ENCODE data around the gene MACROD1.

DNA sequence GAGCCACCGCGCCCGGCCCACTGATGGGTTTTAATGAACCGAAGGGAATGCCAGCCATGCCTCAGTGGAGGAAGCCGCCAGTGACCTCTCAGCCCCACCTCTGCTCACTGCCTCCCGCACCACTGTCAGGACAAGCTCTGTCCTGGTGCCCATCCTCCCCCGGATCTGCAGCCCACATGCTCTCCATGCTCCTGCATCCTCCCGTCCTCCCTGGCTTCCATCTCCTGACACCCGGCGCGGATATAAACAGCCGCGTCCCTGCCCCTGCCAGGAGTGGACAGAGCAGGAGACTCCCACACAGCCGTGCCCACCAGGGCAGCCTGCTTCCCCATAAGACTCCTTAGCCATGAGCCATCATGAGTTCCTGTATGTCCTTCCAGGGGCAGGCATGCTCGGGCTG lies 26.9 kb downstream of the MACROD1 start:
- no peak for TF ChIP-seq POLR2A (IDR thresholded peaks at IDR 0.05)
- TF ChIP-seq, protein P1, sequence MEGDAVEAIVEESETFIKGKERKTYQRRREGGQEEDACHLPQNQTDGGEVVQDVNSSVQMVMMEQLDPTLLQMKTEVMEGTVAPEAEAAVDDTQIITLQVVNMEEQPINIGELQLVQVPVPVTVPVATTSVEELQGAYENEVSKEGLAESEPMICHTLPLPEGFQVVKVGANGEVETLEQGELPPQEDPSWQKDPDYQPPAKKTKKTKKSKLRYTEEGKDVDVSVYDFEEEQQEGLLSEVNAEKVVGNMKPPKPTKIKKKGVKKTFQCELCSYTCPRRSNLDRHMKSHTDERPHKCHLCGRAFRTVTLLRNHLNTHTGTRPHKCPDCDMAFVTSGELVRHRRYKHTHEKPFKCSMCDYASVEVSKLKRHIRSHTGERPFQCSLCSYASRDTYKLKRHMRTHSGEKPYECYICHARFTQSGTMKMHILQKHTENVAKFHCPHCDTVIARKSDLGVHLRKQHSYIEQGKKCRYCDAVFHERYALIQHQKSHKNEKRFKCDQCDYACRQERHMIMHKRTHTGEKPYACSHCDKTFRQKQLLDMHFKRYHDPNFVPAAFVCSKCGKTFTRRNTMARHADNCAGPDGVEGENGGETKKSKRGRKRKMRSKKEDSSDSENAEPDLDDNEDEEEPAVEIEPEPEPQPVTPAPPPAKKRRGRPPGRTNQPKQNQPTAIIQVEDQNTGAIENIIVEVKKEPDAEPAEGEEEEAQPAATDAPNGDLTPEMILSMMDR (IDR thresholded peaks at IDR 0.05): no peak

Data from adrenal gland (tissue), 5 donors.